MG63 (cell line): Measurements from ENCODE around the gene KITLG. TPM values are rescaled to one million over a fixed set of nuclear protein-coding genes. Genes with fewer than 3 reads are reported as not detected.
"Not testable (repeated sequence)": the region's sequence is repeated elsewhere in the genome, so short reads cannot be mapped to it uniquely, and the experiment has no call there.

Experiments used
- DNase-seq: peaks from one replicate; pipeline ENCODE4 v3.0.0-alpha.2; 2020
- H3K27me3 ChIP-seq: fragments of 250-450 bp; sonication (Bioruptor Pico); 2 replicates; pipeline ENCODE4 v1.5.1; 2020; ENCODE audit warnings: mild to moderate bottlenecking, moderate library complexity
- H3K36me3 ChIP-seq: fragments of 250-450 bp; sonication (Bioruptor Pico); 2 replicates; pipeline ENCODE4 v1.5.1; 2020; ENCODE audit warnings: mild to moderate bottlenecking, moderate library complexity
- H3K4me3 ChIP-seq: fragments of 250-450 bp; sonication (Bioruptor Pico); 2 replicates; pipeline ENCODE4 v1.5.1; 2020; ENCODE audit warnings: mild to moderate bottlenecking, moderate library complexity
- H3K9me3 ChIP-seq: fragments of 250-450 bp; sonication (Bioruptor Pico); 2 replicates; pipeline ENCODE4 v1.5.1; 2020; ENCODE audit warnings: mild to moderate bottlenecking, moderate library complexity
- total RNA-seq: library from RNA; depleted of rRNA; stranded (reverse); fragments of >200 nt; shearing (Covaris generic); gene quantifications from 2 replicates; pipeline ENCODE4 v1.2.3, GENCODE V29; 2014; ENCODE audit warnings: low replicate concordance

The KITLG gene
- total RNA-seq, 1 experiment from 2014 or later: 16.7 TPM

- no peaks in the 10 kb centered on the region for H3K27me3 ChIP-seq
- DNase-seq: no peak
- H3K9me3 ChIP-seq: no peaks in the 10 kb centered on the region
- H3K4me3 ChIP-seq: no peak overlapping the region
- no peaks in the 10 kb centered on the region for H3K36me3 ChIP-seq
These were observed 21.1 kb downstream of the KITLG start for GRCh38 chr12:88559199-88559598.

- H3K4me3 ChIP-seq: no peak overlapping the region
- no peaks in the 10 kb centered on the region for H3K27me3 ChIP-seq
- no peak for DNase-seq
- H3K36me3 ChIP-seq: no peaks in the 10 kb centered on the region
- H3K9me3 ChIP-seq: no peaks in the 10 kb centered on the region
These were observed 21.9 kb downstream of the KITLG start for GRCh38 chr12:88558340-88558867.

GRCh38 chr12:88556213-88556774 lies 24.0 kb downstream of the KITLG start:
- Histone ChIP-seq H3K4me3 (no peak overlapping the region), H3K9me3 (no peaks in the 10 kb centered on the region), H3K36me3 (no peaks in the 10 kb centered on the region), H3K27me3 (no peaks in the 10 kb centered on the region)
- no peak for DNase-seq

GRCh38 chr12:88553941-88554658 lies 26.2 kb downstream of the KITLG start:
- H3K36me3 ChIP-seq: no peaks in the 10 kb centered on the region
- DNase-seq: no peak
- H3K27me3 ChIP-seq: no peaks in the 10 kb centered on the region
- H3K9me3 ChIP-seq: no peaks in the 10 kb centered on the region
- no peak overlapping the region for H3K4me3 ChIP-seq

GRCh38 chr12:88552610-88553079 lies 27.6 kb downstream of the KITLG start:
- DNase-seq: peak; percentile 42
- Histone ChIP-seq H3K9me3 (no peaks in the 10 kb centered on the region), H3K4me3 (no peak overlapping the region), H3K27me3 (no peaks in the 10 kb centered on the region), H3K36me3 (no peaks in the 10 kb centered on the region)

GRCh38 chr12:88549929-88550328 lies 30.3 kb downstream of the KITLG start:
- Histone ChIP-seq H3K9me3 (no peaks in the 10 kb centered on the region), H3K4me3 (no peak overlapping the region), H3K36me3 (no peaks in the 10 kb centered on the region; the same call in 1 of the 2 replicates), H3K27me3 (no peaks in the 10 kb centered on the region)
- DNase-seq: no peak

- H3K9me3 ChIP-seq, DNase-seq, H3K27me3 ChIP-seq, H3K36me3 ChIP-seq, H3K4me3 ChIP-seq: not testable (repeated sequence)
These were observed 32.3 kb downstream of the KITLG start for GRCh38 chr12:88547949-88548348.

GRCh38 chr12:88546853-88547252 lies 33.4 kb downstream of the KITLG start:
- H3K4me3 ChIP-seq: no peak overlapping the region
- H3K27me3 ChIP-seq: no peaks in the 10 kb centered on the region
- no peak for DNase-seq

GRCh38 chr12:88546226-88546625 lies 34.0 kb downstream of the KITLG start:
- Histone ChIP-seq H3K9me3 (no peaks in the 10 kb centered on the region), H3K27me3 (no peaks in the 10 kb centered on the region), H3K4me3 (no peak overlapping the region), H3K36me3 (peaks cover 7% of the 10 kb centered on the region)
- no peak for DNase-seq

More at GRCh38 chr12:88546853-88547252, 33.4 kb downstream of the KITLG start:
- H3K9me3 ChIP-seq: no peaks in the 10 kb centered on the region
- H3K36me3 ChIP-seq: peaks cover 7% of the 10 kb centered on the region

- no peaks in the 10 kb centered on the region for H3K9me3 ChIP-seq
- DNase-seq: no peak
- no peaks in the 10 kb centered on the region for H3K27me3 ChIP-seq
- no peak overlapping the region for H3K4me3 ChIP-seq
- H3K36me3 ChIP-seq: peaks cover 7% of the 10 kb centered on the region
These were observed 35.0 kb downstream of the KITLG start for GRCh38 chr12:88544991-88545980.

- no peaks in the 10 kb centered on the region for H3K9me3 ChIP-seq
- no peaks in the 10 kb centered on the region for H3K27me3 ChIP-seq
- no peak for DNase-seq
- no peak overlapping the region for H3K4me3 ChIP-seq
- H3K36me3 ChIP-seq: peaks cover 21% of the 10 kb centered on the region
These were observed 40.4 kb downstream of the KITLG start for GRCh38 chr12:88539893-88540292.

GRCh38 chr12:88538697-88539096 lies 41.6 kb downstream of the KITLG start:
- no peak overlapping the region for H3K4me3 ChIP-seq
- no peaks in the 10 kb centered on the region for H3K9me3 ChIP-seq
- no peaks in the 10 kb centered on the region for H3K27me3 ChIP-seq
- no peak for DNase-seq
- H3K36me3 ChIP-seq: peaks cover 19% of the 10 kb centered on the region

GRCh38 chr12:88538250-88538649 lies 42.0 kb downstream of the KITLG start:
- DNase-seq: no peak
- Histone ChIP-seq H3K27me3 (no peaks in the 10 kb centered on the region), H3K9me3 (no peaks in the 10 kb centered on the region), H3K36me3 (peaks cover 17% of the 10 kb centered on the region), H3K4me3 (no peak overlapping the region)

GRCh38 chr12:88530868-88531267 lies 49.4 kb downstream of the KITLG start:
- Histone ChIP-seq H3K27me3 (no peaks in the 10 kb centered on the region), H3K4me3 (no peak overlapping the region), H3K36me3 (peaks cover 14% of the 10 kb centered on the region), H3K9me3 (peaks cover 9% of the 10 kb centered on the region; the same call in 1 of the 2 replicates)
- no peak for DNase-seq

GRCh38 chr12:88529531-88530488 lies 50.5 kb downstream of the KITLG start:
- Histone ChIP-seq H3K9me3 (peaks cover 9% of the 10 kb centered on the region; the same call in 1 of the 2 replicates), H3K4me3 (no peak overlapping the region), H3K36me3 (peaks cover 16% of the 10 kb centered on the region), H3K27me3 (no peaks in the 10 kb centered on the region)
- peak; percentile 17 for DNase-seq

- Histone ChIP-seq H3K9me3 (peaks cover 8% of the 10 kb centered on the region; the same call in 1 of the 2 replicates), H3K27me3 (no peaks in the 10 kb centered on the region), H3K36me3 (peaks cover 21% of the 10 kb centered on the region), H3K4me3 (no peak overlapping the region)
- DNase-seq: no peak
These were observed 57.3 kb downstream of the KITLG start for GRCh38 chr12:88522961-88523360.
